MM.1S (cell line): ENCODE results near the gene CCDC71L.

Experiments
- CTCF ChIP-seq: fragments of 300-600 bp; sonication (generic); IDR thresholded peaks from 2 replicates; pipeline ENCODE4 v1.5.1; 2016; ENCODE audit warnings: antibody characterized with exemption, low read length, mixed read lengths
- EZH2 ChIP-seq: fragments of 300-600 bp; sonication (generic); optimal IDR thresholded peaks from 2 replicates; pipeline ENCODE3; 2017; ENCODE audit warnings: low read depth, mild to moderate bottlenecking, antibody characterized with exemption, low read length, mixed read lengths
- EZH2phosphoT487 ChIP-seq: fragments of 300-600 bp; sonication (generic); IDR thresholded peaks from 2 replicates; pipeline ENCODE4 v1.6.1; 2018; ENCODE audit warnings: antibody characterized with exemption, low read length

GRCh38 chr7:106616708-106617051, 44.3 kb downstream of the CCDC71L start:
- TF ChIP-seq CTCF (no peak), EZH2phosphoT487 (no peak), EZH2 (no peak)
